ENCODE data around the gene GOPC.

GOPC gene

DNA sequence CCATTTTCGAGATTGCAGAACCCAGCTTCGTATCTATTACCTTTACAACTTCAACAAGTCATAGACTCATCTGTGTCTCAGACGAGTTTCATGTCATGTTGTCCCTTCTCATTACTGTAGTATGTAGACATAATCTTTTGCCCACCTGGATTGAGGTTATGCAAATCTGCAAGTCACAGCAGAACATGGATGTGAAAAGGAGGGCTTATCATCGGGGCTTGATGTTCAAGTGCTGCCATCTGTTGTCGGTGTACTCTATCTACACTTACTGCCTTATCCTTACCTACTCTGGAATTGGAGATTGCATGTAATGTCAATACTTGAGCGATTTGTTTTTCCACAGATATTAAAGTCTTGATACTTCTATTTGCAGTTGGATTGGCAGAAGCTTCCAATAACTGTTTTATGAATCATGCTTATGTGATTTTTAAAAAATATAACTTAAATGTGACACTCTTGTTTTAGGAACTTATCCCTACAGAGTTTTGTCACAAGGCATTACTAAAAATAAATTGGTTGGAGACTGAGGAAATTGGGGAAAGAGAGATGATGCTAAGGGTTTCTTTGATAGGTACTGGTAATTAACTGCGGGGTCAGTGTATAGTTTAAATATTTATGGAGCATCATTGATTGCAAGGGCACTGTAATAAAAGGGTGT is 3.0 kb upstream of the GOPC start:
- TF ChIP-seq POLR2A (IDR thresholded peaks at IDR 0.05; ENCODE audit: low read depth, low read length), result no peak
- FAIRE-seq (no peak), DNase-seq (ENCODE audit: insufficient read length, low spot score) (peak; percentile 15)

DNA sequence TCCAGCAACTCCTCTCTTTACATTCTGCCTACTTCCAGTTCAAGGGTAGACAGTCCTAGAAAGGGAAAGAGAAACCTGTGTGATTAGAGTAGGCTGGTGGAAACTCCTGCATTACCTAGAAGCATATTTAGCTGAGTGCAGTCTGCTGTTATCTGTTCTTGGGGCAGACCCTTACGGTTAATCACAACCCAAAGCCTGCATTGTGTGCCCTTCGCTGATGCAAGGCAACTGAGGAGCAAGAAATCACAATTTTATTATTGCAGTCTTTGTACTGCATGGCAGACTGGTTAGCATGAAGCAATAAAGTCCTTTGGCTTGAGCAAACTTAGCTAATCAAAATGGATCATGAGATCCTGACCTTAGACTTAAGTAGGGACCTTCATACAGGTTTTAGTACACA is 1.5 kb upstream of the GOPC start:
- FAIRE-seq (no peak), DNase-seq (ENCODE audit: insufficient read length, low spot score) (no peak)
- no peak for TF ChIP-seq POLR2A (IDR thresholded peaks at IDR 0.05; ENCODE audit: low read depth, low read length)

DNA sequence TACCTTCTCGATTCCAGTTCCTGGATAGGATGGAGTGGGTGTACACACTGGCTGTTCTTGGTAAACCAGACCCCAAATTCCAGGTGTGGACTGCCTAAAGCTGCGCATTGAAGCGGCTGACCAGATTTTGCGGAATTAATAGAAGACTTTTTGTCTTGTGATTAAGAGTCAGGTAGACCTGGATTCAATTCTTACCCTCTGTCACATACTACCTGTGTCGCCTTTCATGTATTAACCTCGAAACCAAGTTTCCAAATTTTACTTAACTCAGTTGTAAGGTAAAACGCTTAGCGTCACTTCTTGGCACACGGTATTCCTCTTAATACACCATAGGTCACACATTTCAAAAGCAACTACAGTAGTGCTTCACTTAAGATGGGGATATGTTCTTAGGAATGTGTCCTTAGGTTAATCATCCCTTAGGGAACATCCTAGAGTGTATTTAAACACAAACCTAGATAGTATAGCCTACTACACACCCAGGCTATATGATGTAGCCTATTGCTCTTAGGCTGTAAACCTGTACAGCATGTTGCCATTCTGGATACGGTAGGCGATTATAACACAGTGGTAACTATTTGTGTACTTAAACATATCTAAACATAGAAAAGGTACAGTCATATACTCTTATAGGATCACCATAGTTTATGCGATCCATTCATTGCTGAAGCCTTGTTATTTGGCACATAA is 733 bp upstream of the GOPC start:
- DNase-seq (ENCODE audit: insufficient read length, low spot score) (no peak), FAIRE-seq (no peak)
- no peak for TF ChIP-seq POLR2A (IDR thresholded peaks at IDR 0.05; ENCODE audit: low read depth, low read length)

DNA sequence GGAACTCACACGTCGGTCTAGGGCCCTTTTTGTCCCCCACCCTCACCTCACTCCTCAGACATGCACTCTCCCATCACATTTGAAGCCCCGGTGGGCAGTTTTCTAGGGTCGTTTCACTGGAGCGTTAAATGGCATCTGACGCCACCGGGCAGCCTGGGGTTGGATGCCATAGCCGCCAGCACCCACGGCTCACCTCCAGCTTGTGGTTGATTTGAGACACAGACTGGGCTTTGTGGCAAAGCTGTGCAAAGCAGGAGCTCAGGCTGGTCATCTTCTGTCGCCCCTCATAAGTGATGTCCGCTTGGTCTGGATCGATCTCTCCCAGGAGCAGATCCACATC is 530 bp downstream of the GOPC start:
- no peak for TF ChIP-seq POLR2A (IDR thresholded peaks at IDR 0.05; ENCODE audit: low read depth, low read length)
- no peak for FAIRE-seq
- DNase-seq (ENCODE audit: insufficient read length, low spot score), result peak; percentile 1

DNA sequence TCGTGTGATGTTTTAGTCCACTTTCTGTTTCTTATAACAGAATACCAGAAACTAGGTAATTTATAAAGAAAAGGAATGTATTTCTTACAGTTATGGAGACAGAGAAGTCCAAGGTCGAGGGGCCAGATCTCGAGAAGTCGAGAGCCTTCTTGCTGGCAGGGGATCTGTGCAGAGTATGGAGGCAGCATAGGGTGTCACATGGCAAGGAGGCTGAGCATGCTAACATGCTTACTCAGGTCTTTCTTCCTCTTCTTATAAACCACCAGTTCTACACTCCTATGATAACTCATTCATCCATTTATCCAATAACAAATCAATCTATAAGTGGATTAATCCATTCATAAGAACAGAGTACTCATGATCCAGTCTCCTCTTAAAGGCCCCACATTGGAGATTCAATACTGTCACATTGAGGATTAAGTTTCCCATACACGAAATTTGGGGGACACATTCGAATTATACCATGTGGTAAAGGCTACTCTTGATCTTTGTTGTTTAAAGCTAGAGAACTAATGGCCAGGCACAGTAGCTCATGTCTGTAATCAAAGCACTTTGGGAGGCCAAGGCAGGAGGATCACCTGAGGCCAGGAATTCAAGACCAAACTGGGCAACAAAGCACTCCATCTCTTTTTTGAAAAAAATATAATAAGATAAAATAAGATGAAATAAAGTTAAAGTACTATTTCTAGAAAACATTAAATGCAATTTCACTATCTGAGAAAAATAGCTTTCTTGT is 2.1 kb downstream of the GOPC start:
- DNase-seq (ENCODE audit: insufficient read length, low spot score) (no peak), FAIRE-seq (no peak)
- no peak for TF ChIP-seq POLR2A (IDR thresholded peaks at IDR 0.05; ENCODE audit: low read depth, low read length)

DNA sequence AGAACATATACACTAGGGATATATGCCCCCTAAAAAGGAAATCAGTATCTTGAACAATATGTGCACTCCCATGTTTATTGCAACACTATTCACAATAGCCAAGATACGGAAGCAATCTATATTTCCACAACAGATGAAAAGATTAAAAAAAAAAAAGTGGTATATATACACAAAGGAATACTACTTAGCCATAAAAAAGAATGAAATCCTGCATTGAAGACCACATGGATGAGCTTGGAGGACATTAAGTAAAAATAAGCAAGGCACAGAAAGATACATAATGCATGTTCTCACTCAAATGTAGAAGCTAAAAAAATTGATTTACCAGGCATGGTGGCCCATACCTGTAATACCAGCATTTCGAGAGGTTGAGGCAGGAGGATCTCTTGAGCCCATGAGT is 4.6 kb downstream of the GOPC start:
- FAIRE-seq (no peak), DNase-seq (ENCODE audit: insufficient read length, low spot score) (no peak)
- no peak for TF ChIP-seq POLR2A (IDR thresholded peaks at IDR 0.05; ENCODE audit: low read depth, low read length)

DNA sequence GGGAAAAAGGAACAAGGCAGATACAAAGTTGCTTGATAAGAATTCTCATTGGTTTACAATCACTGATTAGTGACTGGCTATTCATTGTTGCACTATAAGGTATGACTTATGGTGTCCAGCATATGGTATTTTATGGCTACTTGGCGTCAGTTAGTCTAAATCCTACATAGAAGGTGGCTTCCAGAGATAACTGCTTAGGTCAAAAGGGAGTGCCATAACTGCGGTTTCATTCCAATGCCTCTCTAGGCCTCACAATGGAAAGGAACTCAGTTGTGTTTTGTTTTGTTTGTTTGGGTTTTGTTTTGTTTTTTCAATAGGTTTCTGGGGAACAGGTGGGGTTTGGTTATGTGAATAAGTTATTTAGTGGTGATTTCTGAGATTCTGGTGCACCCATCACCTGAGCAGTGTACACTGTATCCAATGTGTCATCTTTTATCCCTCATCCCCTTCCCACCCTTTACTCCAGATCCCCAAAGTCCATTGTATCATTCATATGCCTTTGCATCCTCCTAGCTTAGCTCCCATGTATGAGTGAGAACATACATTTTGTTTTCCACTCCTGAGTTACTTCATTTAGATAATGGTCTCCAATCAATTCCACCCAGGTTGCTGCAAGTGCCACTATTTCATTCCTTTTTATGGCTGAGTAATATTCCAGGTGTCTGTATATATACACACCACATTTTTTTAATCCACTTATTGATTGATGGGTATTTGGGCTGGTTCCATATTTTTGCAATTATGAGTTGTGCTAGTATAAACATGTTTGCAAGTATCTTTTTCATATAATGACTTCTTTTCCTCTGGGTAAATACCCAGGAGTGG is 7.0 kb downstream of the GOPC start:
- TF ChIP-seq POLR2A (IDR thresholded peaks at IDR 0.05; ENCODE audit: low read depth, low read length), result no peak
- DNase-seq (ENCODE audit: insufficient read length, low spot score), result no peak
- no peak for FAIRE-seq

DNA sequence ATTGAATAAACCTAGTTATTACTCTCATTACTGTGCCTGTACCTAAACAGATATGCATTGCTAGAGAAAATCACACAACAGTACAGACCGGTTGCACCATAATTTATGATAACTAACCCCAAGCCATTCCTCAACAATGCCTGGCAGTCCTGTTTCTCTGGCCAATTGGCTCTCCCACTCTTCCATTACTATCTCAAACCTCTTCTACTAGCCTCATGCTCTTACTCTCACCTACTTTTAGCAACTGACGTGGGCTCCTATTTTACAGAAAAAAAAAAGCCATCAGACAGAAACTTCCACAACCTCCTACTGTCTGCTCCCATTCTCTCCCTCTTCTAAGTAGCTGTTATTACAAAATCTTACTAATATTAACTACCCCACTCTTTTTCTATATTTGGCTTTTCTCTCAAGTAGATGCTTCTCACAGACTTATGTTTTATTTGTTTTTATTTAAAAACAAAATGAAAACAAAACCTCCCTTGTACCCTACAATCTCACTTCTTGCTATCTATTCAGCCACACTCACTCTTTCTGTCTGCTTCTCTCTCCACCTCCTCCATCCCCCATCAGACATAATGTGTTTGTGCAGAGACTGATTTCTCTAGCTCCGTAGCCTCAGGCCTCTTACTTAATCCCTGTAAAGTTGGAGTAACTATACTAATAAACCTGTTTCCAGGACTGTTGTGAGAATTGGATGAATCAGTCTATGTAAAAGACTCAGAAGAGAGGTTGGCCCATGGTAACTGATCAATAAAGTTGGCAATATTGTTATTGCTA is 9.1 kb downstream of the GOPC start:
- no peak for TF ChIP-seq POLR2A (IDR thresholded peaks at IDR 0.05; ENCODE audit: low read depth, low read length)
- no peak for FAIRE-seq

DNA sequence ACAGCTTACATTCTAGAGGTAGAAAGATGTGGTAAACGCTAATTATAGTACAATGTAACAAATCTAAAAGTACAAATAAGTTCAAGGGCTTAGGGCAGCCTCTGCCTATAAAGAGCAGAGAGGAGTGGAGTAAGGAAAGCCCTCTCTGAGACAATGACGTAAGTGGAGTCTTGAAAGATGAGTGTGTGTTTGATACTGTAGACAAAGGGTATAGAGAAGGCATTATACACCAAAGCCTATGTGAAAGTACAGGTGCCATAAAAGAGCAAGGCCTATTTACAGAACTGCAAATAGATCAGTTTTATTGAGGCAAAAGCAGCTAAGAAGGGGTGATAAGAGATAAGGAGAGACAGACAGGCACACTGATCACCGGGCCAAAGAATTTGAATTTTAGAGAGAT is 10.9 kb downstream of the GOPC start:
- no peak for DNase-seq (ENCODE audit: insufficient read length, low spot score)
- TF ChIP-seq POLR2A (IDR thresholded peaks at IDR 0.05; ENCODE audit: low read depth, low read length), result no peak
- FAIRE-seq, result no peak

More for the DNA sequence above, 9.1 kb downstream of the GOPC start:
- DNase-seq (ENCODE audit: insufficient read length, low spot score), result no peak

DNA sequence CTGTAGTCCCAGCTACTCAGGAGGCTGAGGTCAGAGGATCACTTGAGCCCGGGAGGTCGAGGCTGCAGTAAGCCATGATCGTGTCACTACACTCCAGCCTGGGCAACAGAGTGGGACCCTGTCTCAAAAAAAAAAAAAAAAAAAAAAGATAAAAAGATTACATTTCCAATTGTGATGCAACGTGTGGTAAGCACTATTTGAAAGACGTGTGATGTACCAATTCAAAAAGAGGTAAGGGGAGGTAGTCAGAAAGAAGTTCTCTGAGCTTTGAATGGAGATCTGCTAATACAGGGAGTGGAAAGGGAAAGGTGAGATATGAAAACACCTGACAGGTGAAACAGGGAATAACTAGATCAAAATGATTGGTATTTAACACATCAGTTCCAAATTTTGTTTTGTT is 11.9 kb downstream of the GOPC start:
- no peak for FAIRE-seq
- TF ChIP-seq POLR2A (IDR thresholded peaks at IDR 0.05; ENCODE audit: low read depth, low read length), result no peak

DNA sequence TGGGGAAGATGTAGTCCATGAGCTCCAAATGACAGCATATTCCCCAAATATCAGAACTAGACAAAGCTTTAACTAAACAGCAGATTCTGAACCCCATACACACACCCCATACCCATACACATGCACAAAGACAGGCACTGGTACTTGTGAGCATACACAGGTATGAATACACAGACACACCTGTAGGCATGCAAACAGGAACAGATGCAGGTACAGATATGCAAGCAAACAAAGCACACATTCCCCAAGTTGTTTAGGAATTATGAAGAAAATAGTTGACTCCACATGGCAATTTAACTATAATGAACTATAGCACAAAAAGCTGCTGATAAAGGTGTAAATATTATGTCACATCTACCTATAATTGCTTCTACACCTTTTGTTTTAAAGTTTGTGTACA is 16.7 kb downstream of the GOPC start:
- TF ChIP-seq POLR2A (IDR thresholded peaks at IDR 0.05; ENCODE audit: low read depth, low read length), result no peak
- FAIRE-seq, result no peak
- DNase-seq (ENCODE audit: insufficient read length, low spot score), result no peak

More for the DNA sequence above, 11.9 kb downstream of the GOPC start:
- no peak for DNase-seq (ENCODE audit: insufficient read length, low spot score)

DNA sequence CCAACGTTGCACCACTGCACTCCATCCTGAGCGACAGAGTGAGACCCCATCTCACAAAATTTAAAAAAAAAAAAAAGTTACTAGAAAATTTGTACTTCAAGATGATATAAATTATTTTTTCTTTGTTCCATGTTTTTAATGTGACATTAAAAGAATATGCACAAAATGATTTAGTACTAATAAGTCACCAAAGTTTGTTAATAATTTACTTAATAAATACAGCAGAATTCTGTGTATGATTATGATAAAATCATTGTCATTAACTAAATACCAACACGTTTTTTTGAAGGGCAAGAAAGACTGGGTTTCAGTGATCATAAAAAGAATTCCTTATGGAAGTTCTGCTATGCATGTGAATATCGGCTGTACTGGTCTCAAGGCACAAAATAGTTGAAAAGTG is 28.1 kb downstream of the GOPC start:
- DNase-seq (ENCODE audit: insufficient read length, low spot score) (no peak), FAIRE-seq (no peak)
- TF ChIP-seq POLR2A (IDR thresholded peaks at IDR 0.05; ENCODE audit: low read depth, low read length), result no peak

DNA sequence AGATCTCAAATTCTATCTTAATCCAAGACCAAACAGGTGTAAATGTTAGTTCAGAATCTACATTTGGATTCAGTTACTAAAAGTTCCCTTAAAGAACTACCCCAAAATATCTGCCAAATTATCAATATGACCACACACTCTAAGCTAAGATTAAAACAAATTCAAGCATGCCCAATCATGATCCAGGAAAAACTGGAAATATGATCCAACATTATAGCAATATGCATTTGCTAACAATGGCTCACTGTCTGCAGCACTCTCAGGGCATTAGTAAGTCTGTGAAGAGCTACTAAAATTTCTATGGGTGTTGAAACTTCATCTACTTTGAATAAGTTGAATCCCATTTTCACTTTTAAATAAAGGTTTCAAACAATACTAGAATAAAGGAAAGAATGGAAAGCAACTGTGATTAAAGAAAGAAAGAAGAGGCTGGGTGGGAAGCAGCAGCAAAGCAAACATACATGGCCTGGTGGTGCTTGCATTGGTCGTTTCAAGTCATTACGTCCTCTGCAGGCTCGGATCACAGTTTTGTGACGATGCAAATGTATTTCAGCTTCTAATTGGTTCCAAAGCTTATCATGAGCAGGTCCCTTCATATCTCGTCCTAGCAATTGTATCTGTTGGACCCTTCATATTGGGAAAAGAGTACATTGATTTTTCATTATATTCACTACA is 29.2 kb downstream of the GOPC start:
- TF ChIP-seq POLR2A (IDR thresholded peaks at IDR 0.05; ENCODE audit: low read depth, low read length), result no peak
- no peak for FAIRE-seq
- DNase-seq (ENCODE audit: insufficient read length, low spot score), result no peak
